ENCODE results near the gene BDKRB2. TPM values are rescaled to one million over a fixed set of nuclear protein-coding genes. Genes with fewer than 3 reads are reported as not detected.

Gene BDKRB2
- total and polyA plus RNA-seq, 10 donors: 0.02 to 0.57 (median 0.13) TPM; not detected in 3

DNA sequence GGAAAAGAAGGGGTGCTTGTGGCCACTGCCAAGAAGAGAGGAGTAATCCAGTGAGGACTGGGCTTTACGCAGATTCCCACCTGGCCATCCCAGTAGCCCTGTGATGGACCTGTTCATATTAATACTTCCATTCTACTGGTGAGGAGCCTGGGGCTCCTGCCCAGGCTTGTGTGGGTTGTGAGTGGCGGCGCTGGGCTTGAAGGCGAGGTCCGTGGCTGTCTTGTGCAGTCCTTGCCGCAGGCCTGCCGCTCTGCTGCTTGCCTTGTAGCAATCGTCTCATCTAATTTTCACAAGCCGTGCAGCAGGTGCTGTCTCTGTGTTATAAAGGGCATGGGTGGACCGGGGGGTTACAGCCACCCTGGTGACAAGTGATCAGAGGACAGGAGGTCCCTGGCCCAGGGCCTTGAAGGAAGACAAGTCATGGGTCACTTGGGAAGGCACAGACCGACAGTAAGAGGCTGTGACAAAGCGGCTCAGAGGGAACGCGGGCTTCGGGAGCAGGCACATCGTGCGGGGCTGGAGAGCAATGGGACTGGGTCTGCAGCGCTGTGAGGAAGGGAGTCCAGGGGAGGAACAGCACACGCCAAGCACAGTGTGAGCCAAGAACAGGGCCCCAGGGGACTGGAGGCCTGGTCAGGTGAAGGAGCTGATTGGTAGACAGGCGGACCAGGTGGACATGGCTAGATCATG, 7.3 kb upstream of the BDKRB2 start:
- Histone ChIP-seq H3K9me3 (no peaks in the 10 kb centered on the region), H3K4me1 (peaks cover 0 to 14% (median 9%) of the 10 kb centered on the region in 6 donors), H3K27ac (no peak overlapping the region), H3K36me3 (no peaks in the 10 kb centered on the region), H3K4me3 (no peak overlapping the region), H3K27me3 (replicated peaks in 1 of 7) (peaks cover 0 to 50% (median 0%) of the 10 kb centered on the region in 7 donors)
- no peak for DNase-seq
- WGBS, 5 donors: 90 to 96% (median 95%) methylated on average over 18 to 20 of the region's 20 CpGs
- intact Hi-C loops (cut with DNase I; ENCODE audit: low total_unique reads): no loop called here
- TF ChIP-seq, protein P1, sequence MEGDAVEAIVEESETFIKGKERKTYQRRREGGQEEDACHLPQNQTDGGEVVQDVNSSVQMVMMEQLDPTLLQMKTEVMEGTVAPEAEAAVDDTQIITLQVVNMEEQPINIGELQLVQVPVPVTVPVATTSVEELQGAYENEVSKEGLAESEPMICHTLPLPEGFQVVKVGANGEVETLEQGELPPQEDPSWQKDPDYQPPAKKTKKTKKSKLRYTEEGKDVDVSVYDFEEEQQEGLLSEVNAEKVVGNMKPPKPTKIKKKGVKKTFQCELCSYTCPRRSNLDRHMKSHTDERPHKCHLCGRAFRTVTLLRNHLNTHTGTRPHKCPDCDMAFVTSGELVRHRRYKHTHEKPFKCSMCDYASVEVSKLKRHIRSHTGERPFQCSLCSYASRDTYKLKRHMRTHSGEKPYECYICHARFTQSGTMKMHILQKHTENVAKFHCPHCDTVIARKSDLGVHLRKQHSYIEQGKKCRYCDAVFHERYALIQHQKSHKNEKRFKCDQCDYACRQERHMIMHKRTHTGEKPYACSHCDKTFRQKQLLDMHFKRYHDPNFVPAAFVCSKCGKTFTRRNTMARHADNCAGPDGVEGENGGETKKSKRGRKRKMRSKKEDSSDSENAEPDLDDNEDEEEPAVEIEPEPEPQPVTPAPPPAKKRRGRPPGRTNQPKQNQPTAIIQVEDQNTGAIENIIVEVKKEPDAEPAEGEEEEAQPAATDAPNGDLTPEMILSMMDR (IDR thresholded peaks at IDR 0.05 in 8 of 11, conservative IDR thresholded peaks at IDR 0.05 in 3 of 11): no peak
- no peak for TF ChIP-seq POLR2A (IDR thresholded peaks at IDR 0.05)
- TF ChIP-seq POLR2AphosphoS5 (IDR thresholded peaks at IDR 0.05): no peak

DNA sequence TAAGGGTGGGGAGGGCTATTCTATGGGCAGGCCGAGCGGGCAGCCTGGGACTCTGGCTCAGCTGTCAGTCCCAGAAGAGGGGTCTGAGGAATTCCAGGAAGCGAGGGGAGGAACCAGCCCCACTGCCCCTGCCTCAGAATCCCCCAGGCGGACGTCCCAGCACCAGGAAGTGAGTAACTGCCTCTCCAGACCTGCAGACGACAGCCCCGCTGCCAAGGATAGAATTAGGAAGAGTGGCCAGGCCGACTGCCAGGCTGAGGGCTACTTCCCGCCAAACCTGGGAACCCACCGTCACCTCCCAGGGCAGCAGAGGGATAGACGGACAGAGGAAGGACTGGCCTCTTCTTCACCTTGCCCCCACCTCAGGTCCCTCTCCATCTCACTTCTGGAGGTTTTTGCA, 6.7 kb upstream of the BDKRB2 start:
- intact Hi-C loops (cut with DNase I; ENCODE audit: low total_unique reads): no loop called here
- Histone ChIP-seq H3K36me3 (no peaks in the 10 kb centered on the region), H3K9me3 (no peaks in the 10 kb centered on the region), H3K4me1 (peaks cover 0 to 14% (median 9%) of the 10 kb centered on the region in 6 donors), H3K4me3 (no peak overlapping the region), H3K27ac (no peak overlapping the region), H3K27me3 (replicated peaks in 1 of 7) (peaks cover 0 to 50% (median 0%) of the 10 kb centered on the region in 7 donors)
- TF ChIP-seq, protein P1 (IDR thresholded peaks at IDR 0.05 in 8 of 11, conservative IDR thresholded peaks at IDR 0.05 in 3 of 11): no peak
- TF ChIP-seq POLR2A (IDR thresholded peaks at IDR 0.05) (no peak), POLR2AphosphoS5 (IDR thresholded peaks at IDR 0.05) (no peak)
- WGBS, 5 donors: 46 to 58% (median 55%) methylated on average over 9 to 11 of the region's 11 CpGs
- DNase-seq: no peak

DNA sequence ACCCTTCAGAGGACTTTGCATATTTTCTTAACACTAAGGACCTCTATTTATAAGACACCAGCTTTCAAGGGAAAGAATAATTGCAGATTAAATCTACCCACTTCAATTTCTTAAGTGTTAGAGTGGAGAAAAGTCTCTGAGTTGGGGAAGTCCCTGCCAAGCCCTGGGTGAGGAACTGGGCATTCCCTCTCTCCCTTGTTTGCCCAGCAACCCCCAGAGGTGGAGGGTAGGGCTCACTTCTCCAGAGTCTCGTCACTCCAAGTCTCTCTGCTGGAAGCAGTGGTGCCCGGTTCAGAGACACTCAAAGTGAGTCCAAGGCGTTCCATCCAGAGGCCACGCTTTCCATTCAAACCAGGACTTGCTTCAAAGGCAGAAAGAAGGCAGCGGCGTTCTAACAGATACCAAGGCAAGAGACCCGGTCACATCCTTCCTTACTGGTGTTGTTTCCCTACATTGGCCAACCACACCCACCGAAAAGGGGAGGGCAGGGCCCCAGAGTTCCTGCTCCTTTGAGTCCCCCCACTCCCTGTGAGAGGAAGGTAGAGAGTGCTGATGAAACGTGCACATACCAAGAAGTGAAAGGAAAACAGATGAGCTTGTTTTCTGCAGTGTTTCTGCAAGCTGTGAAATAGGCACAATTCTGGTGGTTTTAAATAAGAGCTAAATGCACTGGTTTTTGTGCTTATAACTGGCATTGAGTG, 6.1 kb upstream of the BDKRB2 start:
- WGBS, 5 donors: 20 to 39% (median 23%) methylated on average over 9 of the region's 9 CpGs
- no peak overlapping the region for H3K27ac ChIP-seq
- H3K36me3 ChIP-seq: no peaks in the 10 kb centered on the region
- DNase-seq: no peak
- intact Hi-C loops (cut with DNase I; ENCODE audit: low total_unique reads): no loop called here
- peaks cover 0 to 50% (median 0%) of the 10 kb centered on the region in 7 donors for H3K27me3 ChIP-seq (replicated peaks in 1 of 7)
- no peak for TF ChIP-seq POLR2A (IDR thresholded peaks at IDR 0.05)
- TF ChIP-seq POLR2AphosphoS5 (IDR thresholded peaks at IDR 0.05): no peak
- TF ChIP-seq, protein P1 (IDR thresholded peaks at IDR 0.05 in 8 of 11, conservative IDR thresholded peaks at IDR 0.05 in 3 of 11): no peak
- no peaks in the 10 kb centered on the region for H3K9me3 ChIP-seq
- H3K4me3 ChIP-seq: no peak overlapping the region
- H3K4me1 ChIP-seq: peaks cover 0 to 14% (median 9%) of the 10 kb centered on the region in 6 donors

DNA sequence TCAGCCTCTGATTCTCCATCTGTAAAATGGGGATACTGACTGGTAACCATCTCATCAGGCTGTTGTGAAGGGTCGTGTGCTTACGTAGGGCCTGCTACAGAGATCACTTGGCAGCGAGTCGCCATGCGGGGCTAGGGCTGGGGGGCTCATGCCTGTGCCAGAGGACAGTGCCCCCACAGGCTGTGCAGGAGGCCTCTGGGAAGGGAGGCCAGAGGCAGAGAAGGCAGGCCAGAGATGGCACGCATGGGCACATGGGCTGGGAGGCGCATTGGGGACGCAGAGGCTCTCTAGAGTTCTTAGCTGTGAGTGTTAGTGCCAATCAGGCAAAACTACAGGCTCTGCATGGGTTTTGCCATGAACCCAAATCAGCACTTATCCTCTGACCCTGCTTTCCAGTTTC, 3.5 kb upstream of the BDKRB2 start:
- DNase-seq: peak; percentile 62
- Histone ChIP-seq H3K27me3 (replicated peaks in 1 of 7) (peaks cover 0 to 61% (median 12%) of the 10 kb centered on the region in 7 donors), H3K27ac (no peak overlapping the region), H3K9me3 (no peaks in the 10 kb centered on the region), H3K4me1 (peaks cover 0 to 27% (median 9%) of the 10 kb centered on the region in 6 donors), H3K36me3 (no peaks in the 10 kb centered on the region), H3K4me3 (no peak overlapping the region)
- intact Hi-C loops (cut with DNase I; ENCODE audit: low total_unique reads): no loop called here
- WGBS, 5 donors: 81 to 99% (median 92%) methylated on average over 3 to 8 of the region's 8 CpGs
- TF ChIP-seq POLR2AphosphoS5 (IDR thresholded peaks at IDR 0.05): no peak
- TF ChIP-seq, protein P1 (IDR thresholded peaks at IDR 0.05 in 8 of 11, conservative IDR thresholded peaks at IDR 0.05 in 3 of 11): no peak
- TF ChIP-seq POLR2A (IDR thresholded peaks at IDR 0.05): no peak

Measured in spleen (tissue), 11 donors.